HFF-Myc (cell line): ENCODE measurements around the gene MLLT10.
A peak's percentile ranks its signal among the peaks of the same experiment; 100 is the strongest.

ENCODE experiments used
- DNase-seq: peaks from one replicate; pipeline ENCODE4 v3.0.0-alpha.2; 2011; ENCODE audit warnings: low read depth; ENCODE audit errors: extremely low read depth
- H3K4me3 ChIP-seq: replicated peaks from 2 replicates; pipeline ENCODE4 v1.5.1; 2011; ENCODE audit warnings: low read depth, mild to moderate bottlenecking, control low read depth, low read length
- TF ChIP-seq, protein P1 (sequence below): IDR thresholded peaks from 2 replicates; pipeline ENCODE4 v1.5.1; 2012; ENCODE audit warnings: mild to moderate bottlenecking, low read depth, low read length, control low read depth; ENCODE audit errors: missing control alignments

The MLLT10 gene

GRCh38 chr10:21497177-21497807 is 36.7 kb upstream of the MLLT10 start:
- peak overlapping the region; percentile 81 for H3K4me3 ChIP-seq
- TF ChIP-seq, protein P1, sequence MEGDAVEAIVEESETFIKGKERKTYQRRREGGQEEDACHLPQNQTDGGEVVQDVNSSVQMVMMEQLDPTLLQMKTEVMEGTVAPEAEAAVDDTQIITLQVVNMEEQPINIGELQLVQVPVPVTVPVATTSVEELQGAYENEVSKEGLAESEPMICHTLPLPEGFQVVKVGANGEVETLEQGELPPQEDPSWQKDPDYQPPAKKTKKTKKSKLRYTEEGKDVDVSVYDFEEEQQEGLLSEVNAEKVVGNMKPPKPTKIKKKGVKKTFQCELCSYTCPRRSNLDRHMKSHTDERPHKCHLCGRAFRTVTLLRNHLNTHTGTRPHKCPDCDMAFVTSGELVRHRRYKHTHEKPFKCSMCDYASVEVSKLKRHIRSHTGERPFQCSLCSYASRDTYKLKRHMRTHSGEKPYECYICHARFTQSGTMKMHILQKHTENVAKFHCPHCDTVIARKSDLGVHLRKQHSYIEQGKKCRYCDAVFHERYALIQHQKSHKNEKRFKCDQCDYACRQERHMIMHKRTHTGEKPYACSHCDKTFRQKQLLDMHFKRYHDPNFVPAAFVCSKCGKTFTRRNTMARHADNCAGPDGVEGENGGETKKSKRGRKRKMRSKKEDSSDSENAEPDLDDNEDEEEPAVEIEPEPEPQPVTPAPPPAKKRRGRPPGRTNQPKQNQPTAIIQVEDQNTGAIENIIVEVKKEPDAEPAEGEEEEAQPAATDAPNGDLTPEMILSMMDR: no peak
- DNase-seq: no peak

DNA sequence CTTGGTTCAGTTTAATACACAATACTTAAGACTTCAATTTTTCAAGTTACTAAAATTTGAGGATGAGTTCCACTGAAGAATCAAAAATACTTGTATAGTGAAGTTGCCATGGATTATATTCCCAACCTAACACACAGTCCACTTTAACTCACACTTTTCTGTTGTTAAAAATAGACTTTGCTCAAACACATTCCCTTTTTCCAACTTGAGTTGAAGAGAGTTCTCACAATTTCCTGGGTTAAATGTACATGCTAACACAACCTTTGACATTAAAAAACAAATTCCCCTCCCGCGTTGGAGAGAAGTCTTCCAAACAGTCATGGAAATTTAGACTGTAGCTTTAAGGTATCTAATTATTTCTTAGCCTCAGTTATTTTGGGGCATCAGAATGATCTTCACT is 35.7 kb upstream of the MLLT10 start:
- no peak overlapping the region for H3K4me3 ChIP-seq
- TF ChIP-seq, protein P1: no peak
- DNase-seq: no peak

- TF ChIP-seq, protein P1: no peak
- no peak overlapping the region for H3K4me3 ChIP-seq
- no peak for DNase-seq
Observed at GRCh38 chr10:21498986-21499385, 35.0 kb upstream of the MLLT10 start.

DNA sequence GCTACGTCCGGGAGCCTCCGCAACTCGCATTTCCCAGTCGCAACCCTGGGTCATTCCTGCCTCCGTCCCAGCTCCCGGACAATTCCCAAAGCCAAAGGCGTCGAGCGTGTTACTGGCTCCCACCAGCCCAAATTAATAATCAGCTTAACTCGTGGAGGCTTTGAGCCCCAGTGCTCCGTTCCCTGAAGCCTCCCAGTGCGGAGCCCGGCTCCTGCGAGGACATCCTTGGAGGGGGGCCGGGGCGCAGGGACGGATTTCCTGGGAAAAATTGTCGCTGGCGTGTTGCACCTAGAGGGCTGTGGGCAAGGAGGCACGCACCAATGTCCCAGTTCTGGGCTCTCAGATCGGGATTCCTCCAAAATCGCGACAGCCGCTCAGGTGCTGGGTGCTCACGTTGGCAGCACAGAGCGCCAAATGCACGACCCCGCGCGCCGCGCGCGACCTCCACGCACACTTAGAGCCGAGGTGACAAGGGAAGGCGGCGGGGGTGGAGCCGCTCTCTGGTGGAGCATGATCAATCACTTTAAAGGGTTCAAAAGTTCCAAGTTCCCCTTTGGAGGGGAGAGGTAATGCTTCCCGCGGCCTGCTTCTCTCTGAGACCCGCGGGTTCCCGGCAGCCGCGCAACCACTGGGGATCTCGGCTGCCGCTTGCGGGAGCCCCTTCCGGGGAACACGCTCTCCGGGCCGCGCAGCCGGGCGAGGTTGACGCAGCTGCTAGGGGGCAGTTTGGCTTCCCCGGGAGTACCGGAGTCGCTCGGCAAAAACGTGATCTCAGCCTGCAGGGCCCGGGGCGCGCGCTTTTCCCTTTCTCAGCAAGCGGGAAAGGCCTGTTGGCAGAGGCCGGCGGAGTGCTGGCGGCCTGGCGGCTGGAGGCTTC is 34.1 kb upstream of the MLLT10 start:
- no peak for DNase-seq
- H3K4me3 ChIP-seq: no peak overlapping the region
- TF ChIP-seq, protein P1: no peak

- no peak overlapping the region for H3K4me3 ChIP-seq
- TF ChIP-seq, protein P1: no peak
- no peak for DNase-seq
Observed at GRCh38 chr10:21500578-21500910, 33.5 kb upstream of the MLLT10 start.

GRCh38 chr10:21501091-21501490 is 32.9 kb upstream of the MLLT10 start:
- TF ChIP-seq, protein P1: no peak
- no peak for DNase-seq
- no peak overlapping the region for H3K4me3 ChIP-seq
